Subcutaneous adipose tissue (tissue), 4 donors: ENCODE measurements around the gene RAI1. TPM values are rescaled to one million over a fixed set of nuclear protein-coding genes. Genes with fewer than 3 reads are reported as not detected.

Experiments used
- total RNA-seq, 4 donors: library from RNA; depleted of rRNA; stranded (reverse); fragments of >200 nt; gene quantifications; one replicate each; pipeline ENCODE4 v1.1.0, GENCODE V29; 2016
- TF ChIP-seq, protein P1 (sequence below): fragments of 450-650 bp; IDR thresholded peaks from one replicate; pipeline ENCODE4 v1.5.1; 2016; ENCODE audit warnings: low read depth, mild to moderate bottlenecking, control low read depth, antibody characterized with exemption, moderate library complexity

The RAI1 gene, protein sequence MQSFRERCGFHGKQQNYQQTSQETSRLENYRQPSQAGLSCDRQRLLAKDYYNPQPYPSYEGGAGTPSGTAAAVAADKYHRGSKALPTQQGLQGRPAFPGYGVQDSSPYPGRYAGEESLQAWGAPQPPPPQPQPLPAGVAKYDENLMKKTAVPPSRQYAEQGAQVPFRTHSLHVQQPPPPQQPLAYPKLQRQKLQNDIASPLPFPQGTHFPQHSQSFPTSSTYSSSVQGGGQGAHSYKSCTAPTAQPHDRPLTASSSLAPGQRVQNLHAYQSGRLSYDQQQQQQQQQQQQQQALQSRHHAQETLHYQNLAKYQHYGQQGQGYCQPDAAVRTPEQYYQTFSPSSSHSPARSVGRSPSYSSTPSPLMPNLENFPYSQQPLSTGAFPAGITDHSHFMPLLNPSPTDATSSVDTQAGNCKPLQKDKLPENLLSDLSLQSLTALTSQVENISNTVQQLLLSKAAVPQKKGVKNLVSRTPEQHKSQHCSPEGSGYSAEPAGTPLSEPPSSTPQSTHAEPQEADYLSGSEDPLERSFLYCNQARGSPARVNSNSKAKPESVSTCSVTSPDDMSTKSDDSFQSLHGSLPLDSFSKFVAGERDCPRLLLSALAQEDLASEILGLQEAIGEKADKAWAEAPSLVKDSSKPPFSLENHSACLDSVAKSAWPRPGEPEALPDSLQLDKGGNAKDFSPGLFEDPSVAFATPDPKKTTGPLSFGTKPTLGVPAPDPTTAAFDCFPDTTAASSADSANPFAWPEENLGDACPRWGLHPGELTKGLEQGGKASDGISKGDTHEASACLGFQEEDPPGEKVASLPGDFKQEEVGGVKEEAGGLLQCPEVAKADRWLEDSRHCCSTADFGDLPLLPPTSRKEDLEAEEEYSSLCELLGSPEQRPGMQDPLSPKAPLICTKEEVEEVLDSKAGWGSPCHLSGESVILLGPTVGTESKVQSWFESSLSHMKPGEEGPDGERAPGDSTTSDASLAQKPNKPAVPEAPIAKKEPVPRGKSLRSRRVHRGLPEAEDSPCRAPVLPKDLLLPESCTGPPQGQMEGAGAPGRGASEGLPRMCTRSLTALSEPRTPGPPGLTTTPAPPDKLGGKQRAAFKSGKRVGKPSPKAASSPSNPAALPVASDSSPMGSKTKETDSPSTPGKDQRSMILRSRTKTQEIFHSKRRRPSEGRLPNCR (N-terminal part only)
- total RNA-seq = 10 to 100 TPM in 1 of 4 donors, 1 to 10 TPM in 3; 4.1 to 20.0 (median 7.5) TPM

DNA sequence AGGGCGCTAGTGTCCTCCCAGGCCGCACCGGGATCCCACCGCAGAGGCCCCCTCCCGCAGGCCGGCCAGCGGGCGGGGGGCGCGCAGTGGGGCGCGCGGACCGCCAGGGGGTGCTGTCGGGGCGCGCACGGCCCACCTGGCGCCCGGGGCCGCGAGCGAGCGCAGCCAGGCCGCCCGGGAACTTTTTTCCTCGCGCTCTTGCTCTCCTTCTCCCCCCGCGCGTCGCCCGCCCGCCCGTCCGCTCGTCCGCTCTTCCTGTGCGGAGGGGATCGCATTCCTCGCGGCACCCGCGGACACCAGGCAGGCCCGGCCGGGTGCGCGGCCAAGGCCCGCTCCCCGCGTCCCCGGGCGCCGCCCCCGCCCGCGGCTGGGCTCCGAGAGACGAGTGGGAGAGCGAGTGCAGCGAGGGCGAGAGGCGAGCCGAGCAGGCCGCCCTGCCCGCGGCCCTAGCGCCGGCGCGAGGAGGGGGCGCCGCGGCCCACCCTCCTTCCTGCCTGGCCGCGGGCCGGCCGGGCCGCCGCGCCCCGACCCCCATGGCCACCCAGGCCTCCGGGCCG is at the start of gene RAI1:
Gene RAI1, plus strand, starts transcription at position 272 of the 557 bp plus-strand sequence. CDS start 111,491 bp downstream, outside the sequence.
- TF ChIP-seq, protein P1, sequence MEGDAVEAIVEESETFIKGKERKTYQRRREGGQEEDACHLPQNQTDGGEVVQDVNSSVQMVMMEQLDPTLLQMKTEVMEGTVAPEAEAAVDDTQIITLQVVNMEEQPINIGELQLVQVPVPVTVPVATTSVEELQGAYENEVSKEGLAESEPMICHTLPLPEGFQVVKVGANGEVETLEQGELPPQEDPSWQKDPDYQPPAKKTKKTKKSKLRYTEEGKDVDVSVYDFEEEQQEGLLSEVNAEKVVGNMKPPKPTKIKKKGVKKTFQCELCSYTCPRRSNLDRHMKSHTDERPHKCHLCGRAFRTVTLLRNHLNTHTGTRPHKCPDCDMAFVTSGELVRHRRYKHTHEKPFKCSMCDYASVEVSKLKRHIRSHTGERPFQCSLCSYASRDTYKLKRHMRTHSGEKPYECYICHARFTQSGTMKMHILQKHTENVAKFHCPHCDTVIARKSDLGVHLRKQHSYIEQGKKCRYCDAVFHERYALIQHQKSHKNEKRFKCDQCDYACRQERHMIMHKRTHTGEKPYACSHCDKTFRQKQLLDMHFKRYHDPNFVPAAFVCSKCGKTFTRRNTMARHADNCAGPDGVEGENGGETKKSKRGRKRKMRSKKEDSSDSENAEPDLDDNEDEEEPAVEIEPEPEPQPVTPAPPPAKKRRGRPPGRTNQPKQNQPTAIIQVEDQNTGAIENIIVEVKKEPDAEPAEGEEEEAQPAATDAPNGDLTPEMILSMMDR = no peak

DNA sequence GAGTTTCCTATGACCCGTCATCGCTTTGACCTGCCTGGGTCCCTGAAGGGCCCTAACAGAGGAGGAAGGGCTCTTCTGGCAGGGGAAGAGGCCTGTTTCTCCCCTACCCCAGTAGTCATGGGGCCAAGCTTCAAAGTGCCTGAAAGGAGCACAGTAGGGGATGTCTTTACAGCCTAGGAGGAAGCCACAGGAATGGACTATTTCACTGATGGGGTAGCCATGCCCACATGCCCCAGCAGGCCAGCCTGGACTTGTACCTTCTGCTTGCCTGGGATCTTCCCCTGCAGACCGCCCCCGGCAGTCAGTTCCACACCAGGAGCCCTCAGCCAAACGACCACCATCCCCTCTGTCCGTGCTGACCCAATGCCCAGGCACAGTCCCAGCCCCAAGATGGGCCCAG is 47.9 kb upstream of the RAI1 start:
- TF ChIP-seq, protein P1 = no peak

DNA sequence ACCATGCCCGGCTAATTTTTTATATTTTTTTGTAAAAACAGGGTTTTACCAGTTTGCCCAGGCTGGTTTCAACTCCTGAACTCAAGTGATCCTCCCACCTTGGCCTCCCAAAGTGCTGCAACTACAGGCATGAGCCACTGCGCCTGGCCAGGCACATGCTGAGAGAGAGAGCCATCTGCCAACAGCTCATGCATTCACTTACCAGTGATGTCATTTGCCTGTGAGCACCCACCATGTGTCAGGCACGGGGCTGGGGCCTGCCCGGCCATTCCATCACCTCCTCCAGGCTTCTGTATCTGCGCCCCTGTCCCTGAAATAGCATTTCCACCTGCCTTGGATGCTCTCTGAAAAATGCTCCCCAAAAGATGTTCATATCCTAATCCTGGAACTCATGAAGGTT is 46.1 kb upstream of the RAI1 start:
- TF ChIP-seq, protein P1 = no peak

DNA sequence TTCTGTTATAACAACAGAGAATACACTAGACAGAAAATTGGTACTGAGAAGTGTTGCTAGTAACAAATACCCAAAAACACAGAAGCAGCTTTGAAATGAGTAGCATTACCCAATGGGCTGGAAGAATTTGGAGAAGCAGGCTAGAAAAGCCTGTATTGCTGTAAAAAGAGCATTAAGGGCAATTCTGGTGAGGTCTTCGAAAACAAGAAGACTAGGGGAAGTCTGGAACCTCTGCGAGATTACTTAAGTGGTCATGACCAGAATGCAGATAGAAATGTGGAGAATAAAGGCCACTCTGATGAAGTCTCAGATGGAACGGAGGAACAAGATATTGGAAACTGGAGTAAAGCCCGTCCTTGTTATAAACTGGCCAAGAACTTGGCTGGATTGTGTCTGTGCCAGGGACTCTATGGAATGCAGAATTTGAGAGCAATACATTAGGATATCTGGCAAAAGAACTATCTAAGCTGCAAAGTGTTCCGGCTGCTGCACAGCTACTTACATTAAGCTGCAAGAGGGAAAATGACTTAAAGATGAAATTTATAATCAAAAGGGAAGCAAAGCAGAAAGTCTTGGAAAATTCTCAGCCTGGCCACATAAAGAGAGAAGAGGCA is 44.9 kb upstream of the RAI1 start:
- TF ChIP-seq, protein P1 = no peak

DNA sequence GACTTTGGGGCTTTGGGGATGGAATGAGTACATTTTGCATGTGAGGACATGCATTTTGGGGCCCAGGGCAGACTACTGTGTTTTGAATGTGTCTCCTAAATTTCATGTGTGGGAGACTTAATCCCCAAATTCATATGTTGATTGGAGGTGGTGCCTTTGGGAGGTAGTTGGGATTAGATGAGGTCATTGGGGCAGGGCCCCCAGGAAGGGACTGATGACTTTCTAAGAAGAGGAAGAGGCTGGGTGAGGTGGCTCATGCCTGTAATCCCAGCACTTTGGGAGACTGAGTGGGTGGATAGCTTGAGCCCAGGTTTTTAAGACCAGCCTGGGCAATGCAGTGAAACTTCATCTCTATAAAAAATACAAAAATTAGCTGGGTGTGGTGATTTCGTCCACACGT is 42.8 kb upstream of the RAI1 start:
- TF ChIP-seq, protein P1 = no peak

DNA sequence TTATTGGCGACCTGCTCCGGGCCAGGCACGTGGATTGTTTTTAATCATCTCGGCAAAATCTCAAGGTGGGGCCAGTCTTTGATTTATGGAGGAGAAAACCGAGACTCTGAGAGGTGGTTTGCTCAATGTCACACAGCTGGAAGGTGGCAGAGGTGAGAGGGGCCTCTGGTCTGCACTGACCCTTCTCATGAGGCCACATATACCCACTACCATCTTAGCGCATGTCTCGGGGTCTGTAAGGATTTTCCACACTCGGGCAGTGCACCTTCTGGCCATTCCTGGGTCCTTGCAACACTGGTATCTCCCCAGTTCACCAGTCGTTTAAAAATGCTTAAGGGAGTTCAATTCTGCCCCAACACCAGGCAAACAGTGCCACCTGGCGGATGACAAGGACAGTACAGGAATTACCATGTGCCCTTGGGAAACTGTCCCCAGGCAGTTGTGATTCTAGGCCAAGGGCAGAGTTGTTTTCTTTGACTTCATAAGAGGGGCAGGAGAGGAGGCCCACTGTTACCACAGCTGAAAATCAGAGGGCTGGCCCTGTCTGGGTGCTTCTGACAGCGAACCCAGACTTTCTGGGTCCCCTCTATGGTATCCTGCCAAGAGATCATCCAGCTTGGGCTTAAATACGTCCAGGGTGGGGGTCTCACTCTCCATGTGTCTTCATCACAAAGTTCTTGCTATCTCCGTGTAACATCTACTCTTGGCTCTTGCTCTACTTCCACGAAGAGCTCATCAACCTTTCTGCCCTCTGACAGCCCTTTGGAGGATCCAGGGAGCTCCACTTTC is 39.4 kb upstream of the RAI1 start:
- TF ChIP-seq, protein P1 = no peak
